Thoracic aorta (tissue), 2 donors: Measurements from ENCODE around the gene ARHGEF28. TPM values are rescaled to one million over a fixed set of nuclear protein-coding genes. Genes with fewer than 3 reads are reported as not detected.
A peak's percentile ranks its signal among the peaks of the same experiment; 100 is the strongest.

ENCODE experiments used
- ATAC-seq: fragments of 150-250 bp; one replicate; pipeline ENCODE4 v1.8.0; 2017; ENCODE audit warnings: low read depth; ENCODE audit not compliant: insufficient number of reproducible peaks, low FRiP score
- DNase-seq: peaks from one replicate; pipeline ENCODE4 v3.0.0-alpha.2; 2020; ENCODE audit warnings: low spot score
- H3K27ac ChIP-seq, 2 donors: fragments of 200-600 bp; sonication (generic); 1 replicate in 1 of 2; 2 replicates in 1 of 2; pipeline ENCODE4 v1.5.1; 2016; ENCODE audit warnings: mild to moderate bottlenecking in 2 of 2, moderate library complexity in 2 of 2
- H3K27me3 ChIP-seq: fragments of 200-600 bp; sonication (generic); replicated peaks from 2 replicates; pipeline ENCODE4 v1.6.0; 2016; ENCODE audit warnings: mild to moderate bottlenecking; ENCODE audit not compliant: insufficient read depth
- H3K36me3 ChIP-seq: fragments of 200-600 bp; sonication (generic); one replicate; pipeline ENCODE4 v1.5.1; 2016
- H3K4me1 ChIP-seq, 2 donors: fragments of 200-600 bp; sonication (generic); 1 replicate in 1 of 2; 2 replicates in 1 of 2; pipeline versions ENCODE4 v1.5.1 to v1.6.0; 2016; ENCODE audit warnings: low read depth in 2 of 2, mild to moderate bottlenecking in 1 of 2; ENCODE audit not compliant: control insufficient read depth in 1 of 2
- H3K4me3 ChIP-seq: fragments of 200-600 bp; sonication (generic); 2 replicates; pipeline ENCODE4 v1.5.1; 2016; ENCODE audit warnings: mild to moderate bottlenecking
- H3K9me3 ChIP-seq: fragments of 200-600 bp; sonication (generic); 2 replicates; pipeline ENCODE4 v1.5.1; 2016
- CTCF ChIP-seq: fragments of 200-600 bp; sonication (generic); IDR thresholded peaks from one replicate; pipeline ENCODE4 v1.5.1; 2019; ENCODE audit warnings: antibody characterized with exemption
- total RNA-seq, 2 donors: library from RNA; depleted of rRNA; stranded (reverse); fragments of >200 nt; gene quantifications; one replicate each; pipeline versions ENCODE4 v1.1.0 to v1.2.3, GENCODE V29; 2016

ARHGEF28 gene
- total RNA-seq, 2 donors from 2014 or later = 35.5 to 40.8 TPM

- ATAC-seq (no peak), DNase-seq (no peak)
- Histone ChIP-seq H3K9me3 (no peaks in the 10 kb centered on the region), H3K27me3 (no peaks in the 10 kb centered on the region), H3K4me1 (no peaks in the 10 kb centered on the region), H3K36me3 (no peaks in the 10 kb centered on the region), H3K27ac (no peak overlapping the region), H3K4me3 (no peak overlapping the region)
- TF ChIP-seq CTCF = no peak
Measured at GRCh38 chr5:73981704-73982103, 355.7 kb downstream of the ARHGEF28 start.

GRCh38 chr5:73983644-73984043 is 357.6 kb downstream of the ARHGEF28 start:
- Histone ChIP-seq H3K9me3 (no peaks in the 10 kb centered on the region), H3K27me3 (no peaks in the 10 kb centered on the region), H3K4me3 (no peak overlapping the region), H3K36me3 (no peaks in the 10 kb centered on the region), H3K27ac (no peak overlapping the region), H3K4me1 (no peaks in the 10 kb centered on the region)
- no peak for TF ChIP-seq CTCF
- ATAC-seq = no peak
- DNase-seq = no peak

- ATAC-seq (no peak), DNase-seq (no peak)
- peak; percentile 9 for TF ChIP-seq CTCF
- no peaks in the 10 kb centered on the region for H3K36me3 ChIP-seq
- no peaks in the 10 kb centered on the region for H3K27me3 ChIP-seq
- H3K4me3 ChIP-seq = no peak overlapping the region
- no peak overlapping the region for H3K27ac ChIP-seq
- no peaks in the 10 kb centered on the region for H3K9me3 ChIP-seq
- H3K4me1 ChIP-seq = no peaks in the 10 kb centered on the region
Measured at GRCh38 chr5:73985145-73985544, 359.1 kb downstream of the ARHGEF28 start.

- no peaks in the 10 kb centered on the region for H3K27me3 ChIP-seq
Measured at GRCh38 chr5:73986729-73987128, 360.7 kb downstream of the ARHGEF28 start.

GRCh38 chr5:73987915-73988314 is 361.9 kb downstream of the ARHGEF28 start:
- no peak for TF ChIP-seq CTCF
- no peak overlapping the region for H3K4me3 ChIP-seq
- DNase-seq (no peak), ATAC-seq (no peak)
- H3K36me3 ChIP-seq = no peaks in the 10 kb centered on the region
- no peaks in the 10 kb centered on the region for H3K9me3 ChIP-seq
- no peak overlapping the region for H3K27ac ChIP-seq
- H3K4me1 ChIP-seq = no peaks in the 10 kb centered on the region
- H3K27me3 ChIP-seq = no peaks in the 10 kb centered on the region

More at GRCh38 chr5:73986729-73987128, 360.7 kb downstream of the ARHGEF28 start:
- no peaks in the 10 kb centered on the region for H3K4me1 ChIP-seq
- TF ChIP-seq CTCF = no peak
- H3K36me3 ChIP-seq = no peaks in the 10 kb centered on the region
- no peaks in the 10 kb centered on the region for H3K9me3 ChIP-seq
- ATAC-seq = no peak
- DNase-seq = no peak
- no peak overlapping the region for H3K27ac ChIP-seq
- no peak overlapping the region for H3K4me3 ChIP-seq
